DND-41 (cell line): ENCODE data around the gene MAML3.

ENCODE experiments used
- CTCF ChIP-seq: IDR thresholded peaks from 2 replicates; pipeline ENCODE4 v1.5.1; 2012; ENCODE audit warnings: borderline replicate concordance, low read length, moderate library complexity, mild to moderate bottlenecking; ENCODE audit not compliant: poor library complexity, severe bottlenecking; ENCODE audit errors: extremely low read depth
- EZH2 ChIP-seq: IDR thresholded peaks from 3 replicates; pipeline ENCODE4 v1.6.1; 2012; ENCODE audit warnings: borderline replicate concordance, low read depth, mild to moderate bottlenecking, moderate library complexity, low read length, inconsistent platforms; ENCODE audit not compliant: severe bottlenecking

- TF ChIP-seq EZH2 (no peak), CTCF (no peak)
Measured at GRCh38 chr4:140037353-140038030, 116.5 kb downstream of the MAML3 start.
